KMS-11 (cell line): ENCODE results near the gene CEP57.
A peak's percentile ranks its signal among the peaks of the same experiment; 100 is the strongest.

Source experiments
- H2AFZ ChIP-seq: fragments of 200-600 bp; sonication (generic); 2 replicates; pipeline ENCODE4 v1.6.1; 2016; ENCODE audit warnings: antibody characterized with exemption, mixed run types, low read depth
- H3K27ac ChIP-seq: fragments of 200-600 bp; sonication (generic); 2 replicates; pipeline ENCODE4 v1.6.1; 2016; ENCODE audit warnings: mild to moderate bottlenecking, mixed run types
- H3K27me3 ChIP-seq: fragments of 200-600 bp; sonication (generic); 2 replicates; pipeline ENCODE4 v1.6.1; 2017; ENCODE audit warnings: mild to moderate bottlenecking, low read depth, mixed run types, moderate library complexity; ENCODE audit not compliant: insufficient read depth
- H3K36me3 ChIP-seq: fragments of 200-600 bp; sonication (generic); 2 replicates; pipeline ENCODE4 v1.6.1; 2017; ENCODE audit warnings: mild to moderate bottlenecking, mixed run types; ENCODE audit not compliant: insufficient read depth
- H3K4me1 ChIP-seq: fragments of 200-600 bp; sonication (generic); 2 replicates; pipeline ENCODE4 v1.6.1; 2016; ENCODE audit warnings: mild to moderate bottlenecking, low read depth, mixed run types; ENCODE audit not compliant: poor library complexity, severe bottlenecking
- H3K4me2 ChIP-seq: fragments of 200-600 bp; sonication (generic); 2 replicates; pipeline ENCODE4 v1.7.0; 2016; ENCODE audit warnings: mild to moderate bottlenecking, mixed run types
- H3K4me3 ChIP-seq: fragments of 200-600 bp; sonication (generic); IDR thresholded peaks from 2 replicates; pipeline ENCODE4 v1.6.1; 2017; ENCODE audit warnings: low read depth, low read length, mixed read lengths; ENCODE audit not compliant: insufficient read depth
- H3K79me2 ChIP-seq: fragments of 200-600 bp; sonication (generic); 2 replicates; pipeline ENCODE4 v1.6.1; 2016; ENCODE audit warnings: low read depth, mixed run types; ENCODE audit not compliant: insufficient read depth
- H3K9ac ChIP-seq: fragments of 200-600 bp; sonication (generic); 2 replicates; pipeline ENCODE4 v1.6.1; 2016; ENCODE audit warnings: mild to moderate bottlenecking, mixed run types
- H4K20me1 ChIP-seq: fragments of 200-600 bp; sonication (generic); 2 replicates; pipeline ENCODE4 v1.6.1; 2016; ENCODE audit warnings: mild to moderate bottlenecking, mixed run types; ENCODE audit not compliant: insufficient read depth
- CTCF ChIP-seq: fragments of 200-600 bp; sonication (generic); conservative IDR thresholded peaks from 2 replicates; pipeline ENCODE4 v1.6.1; 2017; ENCODE audit warnings: low read depth, mild to moderate bottlenecking, antibody characterized with exemption, low read length, moderate library complexity, mixed read lengths

Gene CEP57

DNA sequence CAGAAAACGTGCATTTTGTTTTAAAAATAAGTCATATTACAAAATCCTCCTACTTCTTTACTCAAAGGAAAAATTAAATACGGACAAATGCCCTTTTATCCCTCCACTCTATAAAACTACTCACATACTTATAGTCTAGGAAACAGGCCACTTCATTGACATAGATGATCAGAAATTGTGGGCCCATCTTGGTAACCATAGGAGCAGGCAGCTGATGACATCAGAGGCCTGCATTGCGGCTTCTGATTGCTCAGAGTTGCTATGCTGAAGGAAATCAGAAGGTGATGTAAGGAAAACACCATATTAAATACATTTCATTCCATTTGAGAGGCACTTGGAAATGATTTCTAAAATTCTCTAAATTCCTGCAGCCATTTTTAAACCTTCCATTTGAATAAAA, 27.8 kb upstream of the CEP57 start:
- Histone ChIP-seq H3K4me2 (no peak overlapping the region), H3K36me3 (no peaks in the 10 kb centered on the region), H3K79me2 (no peaks in the 10 kb centered on the region), H4K20me1 (no peaks in the 10 kb centered on the region), H3K4me3 (no peak overlapping the region), H3K27me3 (no peaks in the 10 kb centered on the region), H3K9ac (no peak overlapping the region), H2AFZ (no peak overlapping the region), H3K27ac (no peak overlapping the region), H3K4me1 (no peaks in the 10 kb centered on the region)
- no peak for TF ChIP-seq CTCF

DNA sequence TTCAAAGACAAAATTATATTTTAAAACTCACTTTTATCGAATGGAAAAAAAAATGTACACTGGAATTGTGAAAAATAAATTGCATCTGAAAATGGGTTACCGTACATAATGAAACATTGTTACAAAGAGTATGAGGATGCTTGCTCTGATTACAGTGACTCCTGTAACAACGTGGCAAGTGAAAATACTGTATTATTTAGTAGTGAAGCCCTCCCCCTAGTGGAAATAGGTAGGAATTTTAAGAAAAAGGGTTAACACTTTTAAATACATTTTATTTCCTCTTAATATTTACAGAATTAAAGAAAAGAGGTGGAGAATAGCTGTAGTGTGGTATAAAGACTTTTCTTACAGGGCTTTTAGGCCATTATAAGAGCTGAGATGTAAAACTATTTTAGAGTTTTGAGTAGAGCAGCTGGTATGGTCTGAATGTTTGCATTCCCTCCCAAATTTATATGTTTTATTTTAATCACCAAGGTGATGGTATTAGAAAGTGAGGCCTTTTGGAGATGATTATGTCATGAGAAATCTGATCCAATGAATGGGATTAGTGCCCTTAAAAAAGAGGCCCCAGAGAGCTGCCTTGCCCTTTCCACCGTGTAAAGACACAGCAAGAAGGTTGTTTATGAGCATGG, 25.9 kb upstream of the CEP57 start:
- Histone ChIP-seq H2AFZ (no peak overlapping the region), H3K27ac (no peak overlapping the region), H3K4me1 (no peaks in the 10 kb centered on the region), H3K4me3 (no peak overlapping the region), H3K4me2 (no peak overlapping the region), H3K79me2 (no peaks in the 10 kb centered on the region), H3K36me3 (no peaks in the 10 kb centered on the region), H4K20me1 (no peaks in the 10 kb centered on the region), H3K9ac (no peak overlapping the region), H3K27me3 (no peaks in the 10 kb centered on the region)
- TF ChIP-seq CTCF: peak; percentile 69

GRCh38 chr11:95766701-95767100, 23.6 kb upstream of the CEP57 start:
- Histone ChIP-seq H3K9ac (no peak overlapping the region), H3K4me3 (no peak overlapping the region), H3K27me3 (no peaks in the 10 kb centered on the region), H3K27ac (no peak overlapping the region), H4K20me1 (no peaks in the 10 kb centered on the region), H3K4me2 (no peak overlapping the region), H3K36me3 (no peaks in the 10 kb centered on the region), H3K79me2 (no peaks in the 10 kb centered on the region), H3K4me1 (no peaks in the 10 kb centered on the region), H2AFZ (no peak overlapping the region)
- no peak for TF ChIP-seq CTCF

- TF ChIP-seq CTCF: no peak
- Histone ChIP-seq H3K4me3 (no peak overlapping the region), H3K27ac (no peak overlapping the region), H3K27me3 (no peaks in the 10 kb centered on the region), H3K36me3 (no peaks in the 10 kb centered on the region), H3K9ac (no peak overlapping the region), H4K20me1 (no peaks in the 10 kb centered on the region), H3K4me1 (no peaks in the 10 kb centered on the region), H3K4me2 (no peak overlapping the region), H2AFZ (no peak overlapping the region), H3K79me2 (no peaks in the 10 kb centered on the region)
Observed at GRCh38 chr11:95767498-95767897, 22.8 kb upstream of the CEP57 start.
